Aorta (tissue), 5 donors: ENCODE measurements around the gene IGSF5. TPM values are rescaled to one million over a fixed set of nuclear protein-coding genes. Genes with fewer than 3 reads are reported as not detected.
"Not testable (repeated sequence)": the region's sequence is repeated elsewhere in the genome, so short reads cannot be mapped to it uniquely, and the experiment has no call there.

Experiments
- ATAC-seq: fragments of 200-7000 bp; cut with Tn5 transposase; one replicate; pipeline ENCODE4 v1.9.1; 2022; ENCODE audit warnings: moderate library complexity; ENCODE audit not compliant: low FRiP score
- DNase-seq, 2 donors: peaks; one replicate each; pipeline ENCODE4 v3.0.0-alpha.2; 2020
- H3K27ac ChIP-seq, 2 donors: one replicate each; pipeline ENCODE4 v1.5.1; 2013; ENCODE audit warnings: low read length in 2 of 2, mild to moderate bottlenecking in 2 of 2, moderate library complexity in 2 of 2, control low read depth in 1 of 2, inconsistent platforms in 1 of 2, low read depth in 1 of 2
- H3K27me3 ChIP-seq, 2 donors: one replicate each; pipeline ENCODE4 v1.6.1; 2013; ENCODE audit warnings: control low read depth in 1 of 2, low read length in 1 of 2, mild to moderate bottlenecking in 1 of 2, moderate library complexity in 1 of 2; ENCODE audit not compliant: insufficient read depth in 2 of 2, control insufficient read depth in 1 of 2
- H3K36me3 ChIP-seq, 2 donors: one replicate each; pipeline ENCODE4 v1.6.1; 2013; ENCODE audit warnings: control low read depth in 1 of 2, low read length in 1 of 2, mild to moderate bottlenecking in 1 of 2; ENCODE audit not compliant: insufficient read depth in 2 of 2, control insufficient read depth in 1 of 2
- H3K4me1 ChIP-seq, 2 donors: one replicate each; pipeline ENCODE4 v1.6.1; 2013; ENCODE audit warnings: low read length in 2 of 2, control low read depth in 1 of 2, mild to moderate bottlenecking in 1 of 2, moderate library complexity in 1 of 2; ENCODE audit not compliant: insufficient read depth in 2 of 2, control insufficient read depth in 1 of 2
- H3K4me3 ChIP-seq, 2 donors: one replicate each; pipeline ENCODE4 v1.5.1; 2013; ENCODE audit warnings: low read length in 2 of 2, control low read depth in 1 of 2, mild to moderate bottlenecking in 1 of 2
- H3K9me3 ChIP-seq: one replicate; pipeline ENCODE4 v1.6.1; 2013; ENCODE audit warnings: mild to moderate bottlenecking, low read length; ENCODE audit not compliant: control insufficient read depth
- WGBS, 2 donors: extraction: QIAGEN DNeasy Blood & Tissue Kit; methylation state at CpG; one replicate each; pipeline ENCODE4 v1.1.7; 2013; 5-methylcytosine and 5-hydroxymethylcytosine counted together
- intact Hi-C, 2 donors: fragments of 100-400 bp; cut with DNase I; formaldehyde crosslinking; loops; one replicate each; pipeline versions ENCODE4 v1.14.2 to v1.15.0; 2022
- polyA plus RNA-seq, 2 donors: library from polyadenylated mRNA; stranded (reverse); fragments of 200-250 nt; gene quantifications; one replicate each; pipeline ENCODE4 v1.2.3, GENCODE V29; 2013
- total RNA-seq, 2 donors: library from RNA; stranded (reverse); fragmentation: NEBNext Ultra II Directional; extraction: Animal tissue kit (Norgen Biotek cat#: 25700); gene quantifications; one replicate each; pipeline ENCODE4 v1.2.1, GENCODE V29; 2021
- donor health status: healthy with polysubstance abuse.
- donor health status: Bipolar disorder and iron deficiency.
- donor health status: DM: no; HTN: no; CAD: no.
- donor health status: DM: no; HTN: no; CAD: no.
- donor health status: DM: yes; HTN: yes; CAD: no.

IGSF5 gene
- total and polyA plus RNA-seq, 4 donors = 0.63 TPM; not detected in 3

DNA sequence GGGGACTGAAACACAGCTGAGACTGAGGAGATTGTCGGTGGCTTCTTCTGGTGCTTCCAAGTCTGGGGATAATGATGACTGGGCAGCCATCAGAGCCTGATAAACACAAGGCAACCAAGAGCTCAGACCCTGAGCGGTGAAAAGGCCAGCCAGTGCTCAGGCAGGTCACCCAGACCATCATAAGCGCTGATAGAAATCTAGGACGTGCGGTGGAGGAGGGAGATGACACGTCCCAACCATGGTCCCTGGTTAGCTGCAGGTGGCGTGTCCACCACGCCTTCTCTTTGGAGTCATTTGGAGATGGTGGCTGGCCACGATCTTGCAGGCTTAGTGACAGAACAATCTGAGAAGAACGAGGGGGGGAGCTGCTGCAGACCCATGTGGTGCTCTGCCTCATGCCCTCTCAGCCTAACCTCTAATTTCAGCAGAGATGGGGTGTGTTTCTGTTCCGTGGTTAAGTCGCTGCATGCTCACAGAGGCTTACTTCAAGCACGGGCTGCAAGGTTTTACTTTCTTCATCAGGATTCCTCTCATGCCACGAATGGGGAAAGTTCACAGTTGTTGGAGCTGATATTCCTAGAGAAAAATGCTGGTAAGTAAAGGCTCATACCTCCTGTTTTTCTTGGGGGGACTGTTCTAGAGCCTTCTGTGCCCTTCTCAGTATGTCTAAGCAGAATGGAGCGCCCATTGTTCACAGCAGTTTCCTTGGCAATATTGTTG is 17.4 kb upstream of the IGSF5 start:
- no peak for DNase-seq
- WGBS, 2 donors = 84 to 88% methylated on average over 15 of the region's 15 CpGs
- Histone ChIP-seq H3K4me1 (no peaks in the 10 kb centered on the region), H3K36me3 (no peaks in the 10 kb centered on the region), H3K27me3 (no peaks in the 10 kb centered on the region), H3K9me3 (no peaks in the 10 kb centered on the region), H3K4me3 (no peak overlapping the region), H3K27ac (no peak overlapping the region)
- no peak for ATAC-seq
- intact Hi-C loops = no loop called here

DNA sequence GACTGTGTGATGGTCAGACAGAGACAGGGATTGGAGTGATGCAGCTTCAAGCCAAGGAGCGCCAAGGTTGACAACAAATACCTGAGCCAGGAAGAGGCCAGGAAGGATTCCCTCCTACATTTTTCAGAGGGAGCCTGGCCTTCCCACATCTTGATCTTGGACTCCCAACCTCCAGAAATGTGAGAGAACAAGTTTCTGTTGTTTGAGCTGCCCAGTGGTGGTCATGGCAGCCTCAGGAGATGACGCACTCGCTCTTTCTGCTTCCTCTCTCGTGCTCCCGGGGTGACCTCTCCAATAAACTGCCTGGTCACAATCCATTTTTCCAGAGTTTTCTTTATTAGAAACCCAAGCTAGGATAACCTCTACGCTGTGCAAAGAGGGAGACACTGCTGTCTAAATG is 16.6 kb upstream of the IGSF5 start:
- no peaks in the 10 kb centered on the region for H3K9me3 ChIP-seq
- no peaks in the 10 kb centered on the region for H3K4me1 ChIP-seq
- no peak overlapping the region for H3K27ac ChIP-seq
- DNase-seq (no peak), ATAC-seq (no peak)
- H3K27me3 ChIP-seq = no peaks in the 10 kb centered on the region
- intact Hi-C loops = no loop called here
- no peak overlapping the region for H3K4me3 ChIP-seq
- 95 to 97% methylated on average over 6 of the region's 6 CpGs for WGBS, 2 donors
- no peaks in the 10 kb centered on the region for H3K36me3 ChIP-seq

DNA sequence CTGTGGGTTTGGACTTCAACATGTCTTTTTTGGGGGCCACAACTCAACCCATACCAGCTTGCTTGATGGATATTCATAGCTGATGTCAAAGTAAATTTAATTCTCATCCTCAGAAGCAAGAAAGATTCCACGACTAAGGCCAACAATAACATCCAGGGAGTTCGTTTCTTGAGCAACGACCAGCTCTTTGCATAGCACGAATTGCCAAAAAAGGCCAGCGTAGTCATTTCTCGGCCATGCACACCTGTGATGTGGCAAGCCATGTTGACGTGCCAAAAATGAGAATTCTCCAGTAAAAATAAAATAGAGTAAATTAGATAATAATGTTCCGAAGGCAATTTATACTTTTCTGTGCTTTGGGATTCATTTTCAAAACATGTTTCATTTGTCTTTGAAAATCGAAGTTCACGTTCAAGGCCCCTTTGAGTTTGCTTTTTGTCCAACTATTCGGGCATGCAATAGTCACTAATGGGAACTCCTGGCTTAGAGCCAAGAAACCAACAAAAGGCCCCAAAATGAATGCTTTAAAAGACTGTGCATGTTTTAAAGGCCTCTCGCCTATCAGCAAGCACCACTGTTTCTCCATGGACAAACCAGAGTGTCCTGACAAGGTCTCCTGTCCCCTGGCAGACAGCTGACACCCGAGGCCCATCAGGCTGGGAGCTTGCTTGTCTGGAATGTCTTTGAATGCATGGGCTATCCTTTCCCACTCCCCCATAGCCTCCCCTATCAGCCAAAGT is 14.4 kb upstream of the IGSF5 start:
- intact Hi-C loops = no loop called here
- ATAC-seq (no peak), DNase-seq (no peak)
- Histone ChIP-seq H3K4me1 (no peaks in the 10 kb centered on the region), H3K27ac (no peak overlapping the region), H3K27me3 (no peaks in the 10 kb centered on the region), H3K9me3 (no peaks in the 10 kb centered on the region), H3K4me3 (no peak overlapping the region), H3K36me3 (no peaks in the 10 kb centered on the region)
- 34 to 35% methylated on average over 13 of the region's 13 CpGs for WGBS, 2 donors

DNA sequence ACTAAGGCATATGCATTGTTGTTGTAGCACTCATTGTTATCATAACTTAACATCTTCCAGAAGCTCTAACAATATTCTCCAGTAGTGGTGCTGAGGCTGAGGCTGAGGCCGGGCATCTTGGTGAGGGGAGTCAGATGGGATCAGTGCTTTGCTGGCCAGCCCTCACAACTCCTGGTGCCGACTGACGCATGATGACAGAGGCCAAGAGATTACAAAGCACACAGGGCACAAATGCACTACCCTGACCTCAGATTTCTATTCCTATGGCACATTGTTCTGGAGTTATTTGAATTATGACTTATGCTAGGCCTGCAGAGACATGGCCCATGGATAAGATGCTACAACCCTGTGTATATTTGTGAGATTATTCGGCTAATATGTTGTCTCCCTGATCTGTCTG is 8.3 kb upstream of the IGSF5 start:
- Histone ChIP-seq H3K4me3 (no peak overlapping the region), H3K27ac (no peak overlapping the region), H3K9me3 (no peaks in the 10 kb centered on the region), H3K27me3 (no peaks in the 10 kb centered on the region), H3K36me3 (no peaks in the 10 kb centered on the region), H3K4me1 (no peaks in the 10 kb centered on the region)
- no peak for ATAC-seq
- no peak for DNase-seq
- intact Hi-C loops = no loop called here
- 89 to 91% methylated on average over 4 of the region's 4 CpGs for WGBS, 2 donors

DNA sequence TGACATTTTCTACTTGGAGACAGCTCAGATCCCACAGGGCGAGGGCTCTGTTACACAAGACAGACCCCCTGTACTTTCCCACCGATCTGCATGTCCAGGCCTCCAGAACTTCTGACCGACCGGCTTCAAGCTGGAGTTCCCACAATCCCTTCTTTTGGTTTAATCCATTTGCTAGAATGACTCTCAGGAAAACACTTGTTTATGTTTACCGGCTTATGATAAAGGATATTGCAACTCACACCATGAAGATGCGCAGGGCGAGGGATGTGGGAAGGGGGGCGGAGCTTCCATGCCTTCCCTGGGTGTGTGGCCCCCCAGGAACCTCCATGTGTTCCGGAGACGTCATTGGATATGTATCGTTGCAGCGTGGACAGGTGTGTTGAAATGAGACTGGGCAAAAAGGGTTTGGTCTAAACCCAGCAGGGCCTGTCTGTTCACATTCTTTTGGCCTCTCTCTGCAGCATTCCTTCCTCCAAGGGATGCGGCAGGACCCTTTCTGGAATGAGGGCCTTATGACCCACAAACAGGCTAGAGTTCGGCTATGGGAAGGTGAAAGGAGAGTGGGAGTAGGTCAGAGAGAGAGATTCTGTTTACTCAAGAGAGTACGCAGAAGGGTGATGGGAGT is 7.5 kb upstream of the IGSF5 start:
- H3K27ac ChIP-seq = no peak overlapping the region
- no peak for DNase-seq
- no peaks in the 10 kb centered on the region for H3K4me1 ChIP-seq

DNA sequence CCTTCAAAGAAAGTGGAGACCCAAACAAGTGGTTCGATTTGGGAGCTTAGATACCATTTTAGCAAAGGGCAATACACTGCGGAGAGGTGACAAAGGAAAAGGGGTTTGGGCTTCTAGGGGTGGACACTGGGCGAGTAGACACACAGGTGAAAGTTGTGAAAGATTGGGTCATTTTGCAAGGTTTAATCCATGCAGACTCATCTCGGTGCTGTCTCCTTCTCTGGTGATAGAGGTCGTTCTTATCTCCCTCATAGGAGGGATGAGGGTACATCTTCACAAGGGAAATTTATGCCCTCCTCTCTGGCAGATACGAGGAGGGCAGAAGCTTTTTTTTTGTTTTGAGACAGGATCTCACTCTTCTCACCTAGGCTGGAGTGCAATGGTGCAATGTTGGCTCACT is 6.4 kb upstream of the IGSF5 start:
- no peaks in the 10 kb centered on the region for H3K36me3 ChIP-seq
- no peaks in the 10 kb centered on the region for H3K9me3 ChIP-seq
- H3K27ac ChIP-seq = no peak overlapping the region
- no peak for ATAC-seq
- 86 to 90% methylated on average over 6 of the region's 6 CpGs for WGBS, 2 donors
- H3K27me3 ChIP-seq = no peaks in the 10 kb centered on the region
- intact Hi-C loops = no loop called here
- H3K4me3 ChIP-seq = no peak overlapping the region
- DNase-seq = no peak
- H3K4me1 ChIP-seq = no peaks in the 10 kb centered on the region

More for the DNA sequence above, 7.5 kb upstream of the IGSF5 start:
- H3K27me3 ChIP-seq = no peaks in the 10 kb centered on the region
- no peaks in the 10 kb centered on the region for H3K36me3 ChIP-seq
- no peaks in the 10 kb centered on the region for H3K9me3 ChIP-seq
- no peak for ATAC-seq
- intact Hi-C loops = no loop called here
- 93% methylated on average over 15 of the region's 15 CpGs for WGBS, 2 donors
- no peak overlapping the region for H3K4me3 ChIP-seq

DNA sequence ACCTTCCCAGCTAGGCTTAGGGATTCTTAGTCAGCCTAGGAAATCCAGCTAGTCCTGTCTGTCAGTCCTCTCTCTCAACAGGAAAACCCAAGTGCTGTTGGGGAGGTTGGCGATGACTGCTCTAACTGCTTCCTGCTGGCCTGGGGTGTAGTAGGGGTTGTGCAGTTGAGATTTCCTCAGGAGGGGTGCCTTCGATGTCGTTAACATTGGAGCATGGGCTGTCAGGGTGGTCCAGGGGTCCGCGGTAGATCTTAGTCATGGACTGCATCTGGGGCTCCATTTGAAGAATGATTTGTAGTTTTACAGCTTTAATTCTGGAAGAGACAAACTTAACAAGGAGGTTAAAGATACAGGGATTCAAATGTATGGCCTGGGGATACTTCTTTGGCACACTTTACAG is 5.5 kb upstream of the IGSF5 start:
- H3K36me3 ChIP-seq, H3K4me3 ChIP-seq, H3K27ac ChIP-seq, H3K9me3 ChIP-seq, intact Hi-C loops, DNase-seq, H3K4me1 ChIP-seq, ATAC-seq, H3K27me3 ChIP-seq: not testable (repeated sequence)
- 94 to 95% methylated on average over 5 of the region's 5 CpGs for WGBS, 2 donors

DNA sequence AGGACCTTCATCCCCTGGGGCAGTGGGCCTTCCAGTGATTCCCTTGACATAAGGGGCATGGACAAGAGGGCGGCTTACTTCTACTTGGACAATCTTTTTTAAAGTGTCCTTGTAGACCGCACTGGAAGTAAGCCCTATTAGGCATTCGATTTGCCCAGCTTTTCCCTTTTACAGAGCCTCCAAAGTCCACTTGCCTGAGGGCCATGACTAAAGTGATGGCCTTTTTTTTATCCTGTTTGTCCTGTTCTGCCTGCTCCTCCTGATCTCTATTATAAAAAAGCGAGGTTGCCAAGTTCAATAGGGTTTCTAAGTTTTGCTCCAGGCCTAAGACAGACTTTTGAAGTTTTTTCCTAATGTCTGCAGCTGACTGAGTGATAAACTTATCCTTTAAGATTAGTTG is 2.4 kb upstream of the IGSF5 start:
- H3K9me3 ChIP-seq, H3K27me3 ChIP-seq, H3K4me1 ChIP-seq, H3K4me3 ChIP-seq, DNase-seq, intact Hi-C loops, H3K36me3 ChIP-seq, H3K27ac ChIP-seq, ATAC-seq: not testable (repeated sequence)
- 90 to 96% methylated on average over 4 of the region's 4 CpGs for WGBS, 2 donors

DNA sequence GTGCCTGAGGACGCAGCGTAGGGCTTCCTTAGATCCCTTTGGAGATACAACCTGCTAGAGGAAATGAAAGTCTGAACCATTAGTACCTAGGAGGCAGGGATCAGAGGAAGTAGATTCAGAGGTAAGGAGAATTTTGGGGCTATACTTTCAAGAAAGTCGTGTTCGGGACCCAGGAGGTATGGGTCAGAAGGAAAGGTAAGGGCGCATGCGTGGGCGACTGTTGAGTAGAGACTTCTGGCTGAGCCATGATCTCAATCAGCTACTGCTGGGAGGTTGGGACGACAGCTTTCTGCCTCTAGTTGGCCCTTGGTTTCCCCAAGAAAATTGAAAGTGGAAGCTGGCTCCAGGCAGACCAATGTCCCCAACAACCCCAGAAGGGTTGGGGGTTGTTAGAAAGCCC is 349 bp downstream of the IGSF5 start:
- H3K4me3 ChIP-seq, intact Hi-C loops, DNase-seq, H3K36me3 ChIP-seq, H3K4me1 ChIP-seq, H3K27ac ChIP-seq, H3K27me3 ChIP-seq, H3K9me3 ChIP-seq, ATAC-seq: not testable (repeated sequence)
- 95 to 97% methylated on average over 8 of the region's 8 CpGs for WGBS, 2 donors
